HepG2 (cell line): ENCODE measurements around the gene TUFM. TPM values are rescaled to one million over a fixed set of nuclear protein-coding genes. Genes with fewer than 3 reads are reported as not detected.
A peak's percentile ranks its signal among the peaks of the same experiment; 100 is the strongest.

Experiments
- AGO1 ChIP-seq: fragments of 200-400 bp; formaldehyde crosslinking; IDR thresholded peaks from 2 replicates; pipeline ENCODE4 v1.6.1; 2017; ENCODE audit warnings: mild to moderate bottlenecking, low read depth, low read length, moderate library complexity; ENCODE audit not compliant: poor library complexity, severe bottlenecking
- JUND ChIP-seq: sonication (generic); formaldehyde crosslinking; IDR thresholded peaks from 2 replicates; pipeline ENCODE4 v1.8.0; 2022; ENCODE audit warnings: mild to moderate bottlenecking, missing genetic modification reagents
- MAFK ChIP-seq, 2 experiments: IDR thresholded peaks in 1 of 2; conservative IDR thresholded peaks in 1 of 2; 2 replicates each; pipeline ENCODE4 v1.6.1; 2011; ENCODE audit warnings: improper control_type of control experiment in 2 of 2, low read length in 2 of 2
- MBD4 ChIP-seq: IDR thresholded peaks from 2 replicates; pipeline ENCODE4 v1.6.1; 2012; ENCODE audit warnings: low read length, inconsistent platforms, borderline replicate concordance
- MTF1 ChIP-seq: sonication (generic); formaldehyde crosslinking; IDR thresholded peaks from 2 replicates; pipeline ENCODE4 v1.5.0; 2020; ENCODE audit warnings: missing genetic modification reagents
- RBM39 ChIP-seq: fragments of 200-400 bp; formaldehyde crosslinking; IDR thresholded peaks from one replicate; pipeline ENCODE4 v1.6.1; 2018; ENCODE audit warnings: antibody characterized with exemption, mild to moderate bottlenecking, low read depth, low read length; ENCODE audit not compliant: poor library complexity, severe bottlenecking
- SIN3A ChIP-seq: IDR thresholded peaks from 2 replicates; pipeline ENCODE4 v1.6.1; 2011; ENCODE audit warnings: low read depth, mild to moderate bottlenecking, control low read depth, low read length, borderline replicate concordance
- SP4 ChIP-seq: sonication (generic); formaldehyde crosslinking; IDR thresholded peaks from 2 replicates; pipeline ENCODE4 v1.8.1; 2023; ENCODE audit warnings: mild to moderate bottlenecking, missing genetic modification reagents
- ZBTB8A ChIP-seq: sonication (generic); formaldehyde crosslinking; IDR thresholded peaks from 2 replicates; pipeline ENCODE4 v1.4.0; 2020; ENCODE audit warnings: mild to moderate bottlenecking, low read depth, missing genetic modification reagents, borderline replicate concordance
- ZFP41 ChIP-seq: sonication (generic); formaldehyde crosslinking; IDR thresholded peaks from 2 replicates; pipeline ENCODE4 v1.4.0; 2020; ENCODE audit warnings: mild to moderate bottlenecking, missing genetic modification reagents, borderline replicate concordance
- ZNF33A ChIP-seq: sonication (generic); formaldehyde crosslinking; IDR thresholded peaks from 2 replicates; pipeline ENCODE4 v1.5.1; 2020; ENCODE audit warnings: missing genetic modification reagents, mild to moderate bottlenecking, moderate library complexity, borderline replicate concordance
- ZNF670 ChIP-seq: sonication (generic); formaldehyde crosslinking; IDR thresholded peaks from 2 replicates; pipeline ENCODE4 v1.8.0; 2022; ENCODE audit warnings: mild to moderate bottlenecking, missing genetic modification reagents, borderline replicate concordance
- ZNF713 ChIP-seq: sonication (generic); formaldehyde crosslinking; IDR thresholded peaks from 2 replicates; pipeline ENCODE4 v1.4.0; 2020; ENCODE audit warnings: mild to moderate bottlenecking, missing genetic modification reagents
- ZNF781 ChIP-seq: sonication (generic); formaldehyde crosslinking; IDR thresholded peaks from 2 replicates; pipeline ENCODE4 v1.5.1; 2020; ENCODE audit warnings: borderline replicate concordance, mild to moderate bottlenecking, missing genetic modification reagents; ENCODE audit errors: not compliant biosample characterization
- ZSCAN21 ChIP-seq: sonication (generic); formaldehyde crosslinking; IDR thresholded peaks from 2 replicates; pipeline ENCODE4 v1.8.0; 2022; ENCODE audit warnings: mild to moderate bottlenecking, missing genetic modification reagents, moderate library complexity, borderline replicate concordance
- polyA plus RNA-seq, 8 experiments: library from polyadenylated mRNA; depleted of rRNA in 3 of 8; stranded (reverse) in 7 of 8; unstranded in 1 of 8; fragments of >200 nt; fragmentation: Illumina TruSeq in 4 of 8; extraction: Trizol in 4 of 8; gene quantifications; 2 replicates each; pipeline versions ENCODE4 v1.2.1 to v1.2.3, GENCODE V29; 2011 to 2016; ENCODE audit warnings: low read depth in 4 of 8, missing spikeins in 1 of 8, mixed read lengths in 1 of 8; ENCODE audit not compliant: insufficient read depth in 1 of 8
- total RNA-seq, 5 experiments: library from RNA; depleted of rRNA; stranded (reverse); fragments of >200 nt; fragmentation: Illumina TruSeq; extraction: Trizol; gene quantifications; 2 replicates each; pipeline ENCODE4 v1.2.3, GENCODE V29; 2016; ENCODE audit warnings: low read depth in 1 of 5
- TF ChIP-seq, protein P1 (sequence below): IDR thresholded peaks from 2 replicates; pipeline ENCODE4 v1.6.1; 2016; ENCODE audit warnings: low read depth, control low read depth
- TF ChIP-seq, protein P2 (sequence below): sonication (generic); formaldehyde crosslinking; IDR thresholded peaks from 2 replicates; pipeline ENCODE4 v1.5.1; 2020; ENCODE audit warnings: mild to moderate bottlenecking, missing genetic modification reagents, borderline replicate concordance
- TF ChIP-seq, protein P3 (sequence below): sonication (generic); formaldehyde crosslinking; IDR thresholded peaks from 2 replicates; pipeline ENCODE4 v1.4.0; 2020; ENCODE audit warnings: missing genetic modification reagents, low read depth, mild to moderate bottlenecking, borderline replicate concordance

The TUFM gene
- total and polyA plus RNA-seq, 2 of the 13 experiments (the other 11 are each of a cell fraction or from before 2014, with no cell fraction given), result 206 to 298 TPM

DNA sequence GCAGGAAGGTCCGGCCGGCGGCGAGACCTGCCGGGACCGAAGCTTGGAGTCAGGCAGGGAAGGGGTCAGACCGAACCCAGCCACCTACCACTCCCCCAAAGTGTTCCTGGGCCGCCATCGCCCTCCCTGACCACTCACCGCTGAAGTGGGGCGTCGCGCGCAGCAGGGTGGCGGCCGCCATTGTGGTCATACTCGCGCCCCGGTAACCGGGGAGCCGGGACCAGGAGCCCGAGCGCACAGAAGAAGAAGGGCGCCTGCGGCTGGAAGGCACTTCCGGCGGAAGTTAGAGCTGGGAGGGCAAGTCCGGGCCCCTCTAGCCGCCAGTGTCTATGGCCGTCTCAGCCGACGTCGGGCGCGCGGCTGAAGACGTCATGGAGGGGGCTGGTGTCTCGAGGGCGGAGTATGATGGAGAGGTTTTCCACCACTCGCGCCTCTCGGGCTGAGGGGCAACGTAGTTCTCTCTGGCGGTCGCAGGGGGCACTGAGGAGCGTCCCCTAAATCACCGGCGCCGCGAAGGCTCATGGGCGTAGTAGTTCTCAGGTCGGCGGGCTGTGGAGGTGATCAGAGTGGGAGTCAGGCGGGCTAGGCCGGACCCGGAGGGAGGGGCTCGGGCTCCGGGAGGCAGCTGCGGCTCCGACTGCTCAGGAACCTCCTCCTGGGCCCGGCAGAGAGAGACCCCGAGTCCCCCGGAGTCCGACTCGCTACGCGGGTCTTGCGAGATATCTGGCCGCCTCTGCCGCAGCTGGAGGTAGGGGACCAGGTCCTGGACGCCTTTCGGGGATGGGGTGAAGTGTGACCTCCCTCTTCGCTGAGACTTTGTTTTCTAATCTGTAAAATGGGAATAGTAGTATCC, at the start of gene TUFM (continued):
- TF ChIP-seq ZNF670 (CRISPR knock-in tag) (peak; percentile 96), ZFP41 (peak; percentile 59; the same call in 1 of the 2 replicates), SP4 (CRISPR knock-in tag) (peak; percentile 64; the same call in 1 of the 2 replicates), ZBTB8A (0 out of 2 replicates have a peak, but pooled peaks have one; percentile 67), AGO1 (peak; percentile 88), RBM39 (peak; percentile 92), ZNF33A (CRISPR knock-in tag) (peak; percentile 89; the same call in 1 of the 2 replicates), SIN3A (peak; percentile 76; the same call in 1 of the 2 replicates), MBD4 (no peak), ZNF713 (CRISPR knock-in tag) (peak; percentile 95; the same call in 1 of the 2 replicates), JUND (CRISPR knock-in tag) (peak; percentile 23; the same call in 1 of the 2 replicates), ZSCAN21 (CRISPR knock-in tag) (peak; percentile 90; the same call in 1 of the 2 replicates), ZNF781 (peak; percentile 92), MTF1 (CRISPR knock-in tag) (no peak), MAFK (conservative IDR thresholded peaks at IDR 0.05 in 1 of 2, IDR thresholded peaks at IDR 0.05 in 1 of 2; ENCODE audit: low read length in 2 of 2) (no peak; a peak in 1 of 4 replicates)
- TF ChIP-seq, protein P1, sequence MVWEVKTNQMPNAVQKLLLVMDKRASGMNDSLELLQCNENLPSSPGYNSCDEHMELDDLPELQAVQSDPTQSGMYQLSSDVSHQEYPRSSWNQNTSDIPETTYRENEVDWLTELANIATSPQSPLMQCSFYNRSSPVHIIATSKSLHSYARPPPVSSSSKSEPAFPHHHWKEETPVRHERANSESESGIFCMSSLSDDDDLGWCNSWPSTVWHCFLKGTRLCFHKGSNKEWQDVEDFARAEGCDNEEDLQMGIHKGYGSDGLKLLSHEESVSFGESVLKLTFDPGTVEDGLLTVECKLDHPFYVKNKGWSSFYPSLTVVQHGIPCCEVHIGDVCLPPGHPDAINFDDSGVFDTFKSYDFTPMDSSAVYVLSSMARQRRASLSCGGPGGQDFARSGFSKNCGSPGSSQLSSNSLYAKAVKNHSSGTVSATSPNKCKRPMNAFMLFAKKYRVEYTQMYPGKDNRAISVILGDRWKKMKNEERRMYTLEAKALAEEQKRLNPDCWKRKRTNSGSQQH (CRISPR knock-in tag), result peak; percentile 60
- TF ChIP-seq, protein P2, sequence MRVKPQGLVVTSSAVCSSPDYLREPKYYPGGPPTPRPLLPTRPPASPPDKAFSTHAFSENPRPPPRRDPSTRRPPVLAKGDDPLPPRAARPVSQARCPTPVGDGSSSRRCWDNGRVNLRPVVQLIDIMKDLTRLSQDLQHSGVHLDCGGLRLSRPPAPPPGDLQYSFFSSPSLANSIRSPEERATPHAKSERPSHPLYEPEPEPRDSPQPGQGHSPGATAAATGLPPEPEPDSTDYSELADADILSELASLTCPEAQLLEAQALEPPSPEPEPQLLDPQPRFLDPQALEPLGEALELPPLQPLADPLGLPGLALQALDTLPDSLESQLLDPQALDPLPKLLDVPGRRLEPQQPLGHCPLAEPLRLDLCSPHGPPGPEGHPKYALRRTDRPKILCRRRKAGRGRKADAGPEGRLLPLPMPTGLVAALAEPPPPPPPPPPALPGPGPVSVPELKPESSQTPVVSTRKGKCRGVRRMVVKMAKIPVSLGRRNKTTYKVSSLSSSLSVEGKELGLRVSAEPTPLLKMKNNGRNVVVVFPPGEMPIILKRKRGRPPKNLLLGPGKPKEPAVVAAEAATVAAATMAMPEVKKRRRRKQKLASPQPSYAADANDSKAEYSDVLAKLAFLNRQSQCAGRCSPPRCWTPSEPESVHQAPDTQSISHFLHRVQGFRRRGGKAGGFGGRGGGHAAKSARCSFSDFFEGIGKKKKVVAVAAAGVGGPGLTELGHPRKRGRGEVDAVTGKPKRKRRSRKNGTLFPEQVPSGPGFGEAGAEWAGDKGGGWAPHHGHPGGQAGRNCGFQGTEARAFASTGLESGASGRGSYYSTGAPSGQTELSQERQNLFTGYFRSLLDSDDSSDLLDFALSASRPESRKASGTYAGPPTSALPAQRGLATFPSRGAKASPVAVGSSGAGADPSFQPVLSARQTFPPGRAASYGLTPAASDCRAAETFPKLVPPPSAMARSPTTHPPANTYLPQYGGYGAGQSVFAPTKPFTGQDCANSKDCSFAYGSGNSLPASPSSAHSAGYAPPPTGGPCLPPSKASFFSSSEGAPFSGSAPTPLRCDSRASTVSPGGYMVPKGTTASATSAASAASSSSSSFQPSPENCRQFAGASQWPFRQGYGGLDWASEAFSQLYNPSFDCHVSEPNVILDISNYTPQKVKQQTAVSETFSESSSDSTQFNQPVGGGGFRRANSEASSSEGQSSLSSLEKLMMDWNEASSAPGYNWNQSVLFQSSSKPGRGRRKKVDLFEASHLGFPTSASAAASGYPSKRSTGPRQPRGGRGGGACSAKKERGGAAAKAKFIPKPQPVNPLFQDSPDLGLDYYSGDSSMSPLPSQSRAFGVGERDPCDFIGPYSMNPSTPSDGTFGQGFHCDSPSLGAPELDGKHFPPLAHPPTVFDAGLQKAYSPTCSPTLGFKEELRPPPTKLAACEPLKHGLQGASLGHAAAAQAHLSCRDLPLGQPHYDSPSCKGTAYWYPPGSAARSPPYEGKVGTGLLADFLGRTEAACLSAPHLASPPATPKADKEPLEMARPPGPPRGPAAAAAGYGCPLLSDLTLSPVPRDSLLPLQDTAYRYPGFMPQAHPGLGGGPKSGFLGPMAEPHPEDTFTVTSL (CRISPR knock-in tag), result peak; percentile 25; the same call in 1 of the 2 replicates
- TF ChIP-seq, protein P3, sequence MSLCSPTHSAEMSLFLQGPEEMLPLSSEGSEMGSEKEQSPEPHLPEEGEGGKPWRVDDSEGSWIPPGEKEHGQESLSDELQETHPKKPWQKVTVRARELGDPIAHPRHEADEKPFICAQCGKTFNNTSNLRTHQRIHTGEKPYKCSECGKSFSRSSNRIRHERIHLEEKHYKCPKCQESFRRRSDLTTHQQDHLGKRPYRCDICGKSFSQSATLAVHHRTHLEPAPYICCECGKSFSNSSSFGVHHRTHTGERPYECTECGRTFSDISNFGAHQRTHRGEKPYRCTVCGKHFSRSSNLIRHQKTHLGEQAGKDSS (CRISPR knock-in tag), result 0 out of 2 replicates have a peak, but pooled peaks have one; percentile 23
